ENCODE data around the gene KRT2.
A peak's percentile ranks its signal among the peaks of the same experiment; 100 is the strongest.

KRT2 gene
- 0 to 1.9 (median 0.09) reads per million in 4 experiments for total RNA-seq

DNA sequence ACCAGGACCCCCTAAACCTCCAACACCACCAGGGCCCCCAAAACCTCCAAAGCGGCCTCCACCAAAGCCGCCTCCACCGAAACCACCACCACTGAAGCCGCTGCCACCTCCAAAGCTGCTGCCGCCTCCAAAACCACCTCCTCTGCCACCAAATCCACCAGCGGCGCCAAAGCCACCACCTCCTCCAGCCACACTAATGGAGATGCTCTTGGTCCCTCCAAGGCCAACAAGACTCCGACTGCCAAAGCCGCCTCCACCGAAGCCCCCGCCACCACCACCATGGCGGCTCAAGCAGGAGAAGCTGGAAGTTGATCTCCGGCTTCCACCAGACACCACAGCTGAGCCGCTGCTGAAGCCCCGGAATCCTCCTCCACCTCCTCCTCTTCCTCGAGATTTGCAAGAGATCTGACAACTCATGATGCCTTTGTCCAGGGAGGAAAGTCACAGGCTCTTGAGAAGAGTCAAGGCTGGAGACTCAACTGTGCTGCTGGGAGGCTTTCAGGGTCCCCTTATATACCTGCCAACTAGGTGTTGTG lies at the start of gene KRT2:
TSS of gene KRT2 (minus strand) at position 486 of the 536 bp plus-strand sequence. CDS start at position 417, 69 bp downstream.
- no peak for DNase-seq

DNA sequence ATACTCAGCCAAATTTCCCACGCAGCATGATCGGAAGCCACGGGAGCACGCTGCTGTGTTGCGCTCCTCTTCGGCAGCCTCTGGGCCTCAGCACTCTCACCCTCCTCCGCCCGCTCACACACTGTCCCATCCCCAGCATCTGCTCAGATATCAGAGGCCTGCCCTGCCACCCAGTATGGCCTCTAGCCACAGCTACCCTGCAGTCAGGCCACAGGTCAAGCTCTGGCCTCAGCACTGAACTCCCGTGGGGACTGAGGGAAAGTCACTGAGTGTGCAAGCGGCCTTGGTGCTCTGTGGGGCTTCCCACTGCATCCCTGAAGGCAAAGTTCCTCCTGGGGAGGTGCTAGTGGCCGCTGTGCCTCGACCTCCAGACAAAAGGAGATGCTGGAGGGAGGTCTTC lies 49.3 kb upstream of the KRT2 start:
- no peak for DNase-seq

DNA sequence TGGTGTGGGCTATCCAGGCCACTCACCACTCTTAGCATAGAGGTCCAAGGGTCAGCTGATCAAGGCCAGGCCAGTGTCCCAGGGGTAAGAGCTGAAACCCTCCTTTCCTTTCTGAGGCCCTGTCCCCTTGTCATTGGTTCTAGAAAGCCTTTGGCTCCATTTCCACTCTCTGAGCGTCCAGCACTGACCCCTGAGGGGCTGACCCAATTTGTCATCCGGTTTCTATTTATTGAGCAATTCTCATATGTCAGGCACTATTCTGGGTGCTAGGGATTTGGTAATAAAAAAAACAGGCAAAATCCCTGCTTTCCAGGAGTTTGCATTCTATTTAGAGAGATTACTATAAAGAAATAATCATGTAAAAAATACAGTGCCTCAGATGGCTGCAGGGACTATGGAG lies 47.9 kb upstream of the KRT2 start:
- DNase-seq, result no peak

DNA sequence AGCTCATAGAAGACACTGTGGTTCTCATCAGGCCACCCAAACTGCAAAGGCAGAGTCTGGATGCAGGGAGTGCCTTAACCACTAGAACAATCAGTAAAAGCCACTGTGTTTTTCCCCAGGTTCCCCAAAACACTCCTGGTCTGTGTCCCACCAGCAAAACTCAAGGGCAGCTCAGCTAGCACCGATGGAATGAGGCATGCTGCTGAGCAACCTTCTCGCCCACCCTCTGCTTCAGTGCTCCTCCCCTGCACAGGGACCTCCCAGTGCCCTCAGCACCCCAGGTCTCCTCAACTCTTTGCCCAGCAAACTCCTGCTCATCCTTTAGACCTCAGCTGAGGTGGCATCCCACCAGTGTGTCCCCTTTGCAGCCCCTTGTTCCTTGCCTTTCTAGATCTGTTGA lies 47.4 kb upstream of the KRT2 start:
- DNase-seq, result no peak

DNA sequence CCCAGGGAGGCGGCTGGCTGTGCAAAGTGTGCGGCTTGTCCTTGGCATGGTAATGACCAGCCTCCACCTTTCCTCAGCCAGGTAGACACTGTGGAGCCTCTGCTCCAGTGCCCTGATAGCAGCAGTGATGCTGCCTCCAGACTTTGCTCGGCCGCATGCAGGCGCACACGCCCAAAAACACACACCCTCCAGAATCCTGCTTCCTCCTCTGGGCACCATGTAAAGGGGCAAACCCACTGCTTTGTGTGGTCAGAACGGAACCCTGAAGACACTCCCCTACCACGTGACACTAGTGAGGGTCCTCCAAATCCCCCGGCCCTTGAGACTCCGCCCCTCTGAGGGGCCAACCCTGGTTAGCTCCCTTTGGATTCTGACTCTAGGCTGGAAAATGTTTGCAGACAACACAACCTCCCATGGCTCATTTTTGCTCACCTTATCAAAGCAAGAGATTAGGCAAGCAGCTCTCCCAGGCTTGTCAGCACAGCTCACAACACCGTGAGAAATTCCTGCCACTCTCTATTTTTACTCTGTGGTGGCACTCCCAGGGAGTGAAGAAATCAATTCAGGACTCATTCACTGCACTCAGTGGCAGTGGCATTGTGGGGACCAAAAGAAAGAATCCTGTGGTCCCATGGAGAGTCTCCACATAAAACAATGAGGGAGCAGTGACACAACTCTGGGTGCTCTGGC lies 46.8 kb upstream of the KRT2 start:
- no peak for DNase-seq

DNA sequence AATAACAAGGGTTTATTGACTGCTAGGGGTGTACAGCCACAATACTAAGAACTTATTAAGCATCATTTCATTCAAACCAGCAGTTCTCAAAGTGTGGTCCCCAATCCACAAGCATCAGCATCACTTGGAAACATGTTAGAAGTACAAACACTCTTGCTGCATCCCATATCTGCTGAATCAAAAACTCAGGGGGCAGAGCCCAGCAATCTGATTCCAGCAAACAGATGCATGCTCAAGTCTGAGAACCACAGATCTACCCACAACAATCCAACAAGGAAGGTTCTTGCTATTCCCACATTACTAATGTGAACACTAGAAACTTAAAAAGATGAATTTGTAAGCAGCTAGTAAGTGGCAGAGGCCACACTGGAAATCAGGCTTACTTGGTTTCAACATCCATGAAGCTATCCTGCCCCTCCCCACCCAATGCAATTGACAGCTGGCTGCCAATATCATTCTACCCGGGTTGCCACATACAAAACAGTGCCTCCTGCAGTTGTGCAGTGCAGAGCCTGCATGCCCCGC lies 45.1 kb upstream of the KRT2 start:
- no peak for DNase-seq

DNA sequence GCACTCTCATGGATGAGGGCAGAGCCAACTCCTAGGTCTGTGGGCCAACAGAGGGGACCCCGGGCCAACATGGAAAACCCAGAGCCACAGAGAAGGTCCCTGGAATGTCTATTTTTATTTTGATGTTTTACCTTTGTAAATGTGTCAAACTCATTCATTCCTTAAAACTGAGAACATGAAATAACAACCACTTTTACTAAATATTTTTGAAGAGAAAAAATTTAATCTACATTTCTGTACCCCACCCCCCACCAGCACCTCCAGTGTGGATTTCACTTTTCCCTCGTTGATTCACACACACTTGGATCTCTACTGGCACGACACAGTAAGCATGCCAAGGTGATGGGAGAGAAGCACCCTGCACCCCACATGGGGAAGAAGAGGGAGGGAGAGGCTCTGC lies 44.6 kb upstream of the KRT2 start:
- DNase-seq, result no peak

DNA sequence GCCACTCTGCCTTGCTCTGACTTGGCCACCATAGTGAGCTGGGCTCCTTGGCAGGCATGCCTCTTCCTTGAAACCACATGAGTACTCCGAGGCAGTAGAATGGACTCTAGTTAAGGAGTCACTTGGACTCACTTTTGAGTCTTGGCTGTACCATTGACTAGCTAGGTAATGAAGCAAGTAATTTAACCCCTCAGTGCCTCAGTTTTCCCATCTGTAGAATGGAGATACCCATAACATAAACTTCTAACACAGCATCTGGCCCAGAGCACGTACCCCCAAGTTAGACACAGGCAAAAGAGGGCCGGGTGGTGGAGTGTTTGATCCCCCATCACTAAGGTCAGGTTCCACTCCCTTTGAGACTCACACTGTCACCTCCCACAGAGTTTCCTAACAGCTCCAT lies 43.0 kb upstream of the KRT2 start:
- no peak for DNase-seq

DNA sequence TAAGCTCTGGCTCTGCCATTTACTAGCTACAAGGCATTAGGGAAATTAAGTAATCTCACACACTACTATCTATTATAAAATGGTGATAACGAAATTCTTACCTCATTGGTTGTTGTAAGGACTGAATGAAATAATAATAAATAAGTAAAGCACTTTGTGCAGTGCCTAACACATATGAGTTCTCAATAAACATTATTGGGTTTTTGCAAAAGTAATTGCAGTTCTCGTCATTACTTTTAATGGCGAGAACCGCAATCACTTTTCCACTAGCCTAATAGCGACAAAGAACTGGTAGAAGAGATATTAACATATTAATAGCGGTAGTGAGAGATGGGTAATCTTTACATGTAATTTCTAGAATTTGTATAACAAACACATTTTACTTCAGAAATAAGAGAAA lies 42.1 kb upstream of the KRT2 start:
- no peak for DNase-seq

DNA sequence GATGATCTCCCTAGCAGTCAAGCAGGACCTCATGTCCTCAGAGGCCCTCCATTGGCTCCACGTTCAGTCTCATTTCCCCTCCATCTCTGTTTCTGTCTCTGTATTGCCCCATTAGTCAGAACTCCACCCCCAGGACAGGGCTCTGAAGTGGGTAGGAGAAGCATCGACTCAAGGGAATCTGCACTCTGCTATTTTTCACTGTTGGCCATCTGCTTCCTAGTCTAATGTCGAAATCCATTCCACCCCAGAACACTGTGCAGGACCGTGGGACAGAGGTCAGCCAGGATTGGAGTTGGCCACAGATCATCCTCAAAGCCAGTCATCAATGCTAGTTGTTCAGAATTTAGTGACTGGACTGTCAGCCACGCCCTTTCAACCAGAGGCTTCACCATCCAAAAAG lies 41.2 kb upstream of the KRT2 start:
- no peak for DNase-seq

DNA sequence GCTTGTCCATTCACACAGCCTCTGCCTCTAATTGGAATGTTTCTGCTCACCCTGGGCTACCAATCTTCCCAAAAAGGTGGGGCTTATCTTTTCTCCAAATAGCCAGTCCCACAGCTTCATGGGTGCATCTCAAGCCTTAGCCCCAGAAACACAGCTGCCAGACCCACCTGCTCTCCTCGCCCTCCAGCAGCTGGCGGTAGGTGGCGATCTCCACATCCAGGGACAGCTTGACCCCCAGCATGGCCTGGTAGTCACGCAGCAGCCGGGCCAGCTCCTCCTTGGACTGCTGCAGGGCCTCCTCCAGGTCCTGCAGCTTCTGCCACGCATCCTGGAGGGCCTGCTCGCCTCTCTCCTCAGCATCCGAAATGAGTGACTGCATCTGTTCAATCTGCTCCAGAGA lies 40.2 kb upstream of the KRT2 start:
- no peak for DNase-seq

DNA sequence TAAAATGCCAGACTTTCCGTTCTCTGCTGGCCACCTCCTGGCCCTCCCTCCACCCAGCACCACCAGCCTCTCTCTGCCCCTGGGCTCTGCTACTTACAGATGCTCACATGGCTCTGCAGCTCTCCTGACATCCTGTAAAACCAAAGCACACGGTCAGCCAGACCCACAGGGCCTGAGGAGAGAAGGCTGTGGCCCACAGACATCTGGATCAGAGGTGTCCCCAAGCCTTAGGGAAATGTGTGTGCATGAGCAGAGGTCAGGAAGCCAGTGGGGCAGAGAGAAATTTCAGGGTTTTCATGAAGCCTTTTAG lies 39.8 kb upstream of the KRT2 start:
- no peak for DNase-seq

DNA sequence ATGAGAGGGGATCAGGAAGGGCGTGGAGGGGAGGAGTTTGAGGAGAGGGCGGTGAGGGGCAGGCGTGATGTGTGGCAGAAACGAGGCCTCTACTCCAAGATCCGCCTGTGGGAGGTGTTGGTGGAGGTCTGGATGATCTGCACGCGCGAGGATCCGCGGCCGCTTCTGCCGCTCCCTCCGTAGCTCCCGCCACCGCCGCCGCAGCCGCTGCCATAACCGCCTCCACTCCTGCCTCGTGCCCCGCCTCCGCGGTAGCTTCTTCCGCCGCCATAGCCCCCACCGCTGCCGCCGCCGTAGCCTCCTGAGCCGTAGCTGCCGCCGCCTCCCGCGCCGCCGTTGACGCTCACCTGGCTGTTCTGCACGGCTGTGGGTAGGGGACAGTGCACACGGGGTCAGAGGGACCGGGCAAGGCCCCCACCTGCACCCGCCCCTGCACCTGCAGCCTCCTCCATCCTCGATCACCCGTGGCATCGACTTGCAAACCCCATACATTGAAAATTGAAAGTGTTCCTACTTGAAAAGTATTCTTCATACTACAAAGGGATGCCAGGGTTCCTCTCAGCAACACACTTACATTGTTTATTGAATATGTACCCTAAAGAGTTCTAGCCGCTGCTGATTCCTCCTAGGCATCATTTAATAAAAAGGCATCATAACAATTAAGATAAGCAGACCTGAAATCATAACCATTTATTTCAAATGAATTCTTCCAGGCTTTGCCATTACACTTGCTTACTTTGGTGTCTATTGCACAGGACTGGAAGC lies 39.2 kb upstream of the KRT2 start:
- DNase-seq, result peak; percentile 29

DNA sequence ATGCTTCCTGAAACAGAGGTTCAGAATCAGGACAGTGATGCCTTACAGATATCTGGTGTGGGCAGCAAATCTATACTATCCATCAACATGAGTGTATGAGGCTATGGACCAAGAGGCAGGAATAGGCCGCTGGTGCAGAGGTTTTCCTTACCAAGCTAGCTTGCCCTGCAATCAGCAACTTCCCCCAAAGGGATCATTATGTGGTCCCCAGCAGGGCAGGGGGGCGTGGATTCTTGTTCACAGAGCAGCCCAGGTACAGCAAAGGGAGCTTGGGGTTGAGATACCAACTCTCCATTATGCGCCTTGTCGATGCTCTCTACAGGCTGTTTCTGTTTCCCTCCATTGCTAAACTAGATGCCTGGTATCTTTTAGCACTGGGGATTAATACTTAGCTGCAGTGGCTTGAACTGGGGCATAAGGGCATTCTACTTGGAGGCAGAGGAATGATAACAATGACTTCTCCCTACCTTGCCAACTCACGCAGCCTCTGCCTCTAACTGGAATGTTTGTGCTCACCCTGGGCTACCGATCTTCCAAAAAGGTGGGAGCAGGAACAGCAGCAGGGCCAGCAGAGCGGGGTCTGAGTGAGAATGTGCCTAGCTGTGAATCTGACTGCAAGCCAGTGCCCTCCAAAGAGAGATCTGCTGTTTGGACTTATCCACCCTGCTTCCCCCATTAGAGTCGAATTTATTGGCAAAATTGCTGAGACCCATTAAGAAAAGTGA lies 38.5 kb upstream of the KRT2 start:
- DNase-seq, result no peak

DNA sequence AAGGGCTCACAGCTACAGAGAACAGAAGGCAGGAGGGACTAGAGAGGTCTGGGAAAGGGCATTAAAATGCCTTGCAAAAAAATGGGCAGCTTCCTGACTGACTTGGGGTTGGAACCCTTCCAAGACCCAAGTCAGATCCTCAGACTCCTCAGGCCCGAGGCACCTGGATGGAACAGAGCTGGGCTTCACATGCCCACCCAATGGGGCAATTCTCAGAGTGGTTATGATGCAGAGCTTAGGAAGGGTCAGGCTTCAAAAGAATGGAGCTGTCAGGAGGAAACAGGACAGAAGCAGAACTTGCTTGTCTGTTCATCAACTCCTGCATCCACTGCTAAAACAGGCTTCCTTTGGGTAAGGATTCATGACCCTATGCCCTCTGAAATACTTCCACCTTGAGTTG lies 37.9 kb upstream of the KRT2 start:
- no peak for DNase-seq

DNA sequence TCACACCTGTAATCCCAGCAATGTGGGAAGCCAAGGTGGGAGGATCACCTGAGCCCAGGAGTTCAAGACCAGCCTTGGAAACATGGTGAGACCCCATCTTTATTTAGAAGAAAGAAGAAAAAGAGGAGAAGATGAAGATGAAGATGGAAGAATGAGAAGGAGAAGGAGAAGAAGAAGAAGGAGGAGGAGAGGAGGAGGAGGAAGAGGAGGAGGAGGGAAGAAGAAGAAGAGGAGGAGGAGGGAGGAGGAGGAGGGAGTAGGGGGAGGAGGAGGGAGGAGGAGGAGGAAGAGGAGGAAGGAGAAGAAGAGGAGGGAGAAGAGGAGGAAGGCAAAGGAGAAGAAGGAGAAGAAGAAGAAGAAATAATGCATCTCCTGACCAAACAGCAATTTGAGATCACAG lies 37.2 kb upstream of the KRT2 start:
- no peak for DNase-seq

DNA sequence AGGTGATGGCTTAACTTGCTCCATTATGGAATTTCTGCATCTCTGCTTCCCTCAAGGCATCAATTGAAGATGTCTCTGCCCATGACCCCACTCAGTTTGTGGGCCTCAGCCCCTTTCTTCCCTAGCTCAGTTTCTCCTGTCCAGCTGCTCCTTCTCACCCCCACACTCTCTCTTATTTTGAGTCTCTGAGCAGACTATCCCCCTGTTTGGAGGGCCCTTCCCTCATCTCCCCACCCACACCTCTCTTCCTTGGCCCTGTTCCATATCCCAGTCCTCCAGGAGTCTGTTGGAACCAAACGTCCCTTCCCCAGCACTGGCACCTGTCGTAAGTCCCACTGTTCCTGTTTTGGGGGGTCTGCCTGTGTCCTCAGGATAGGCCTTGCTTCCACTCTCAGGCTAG lies 36.5 kb upstream of the KRT2 start:
- no peak for DNase-seq

DNA sequence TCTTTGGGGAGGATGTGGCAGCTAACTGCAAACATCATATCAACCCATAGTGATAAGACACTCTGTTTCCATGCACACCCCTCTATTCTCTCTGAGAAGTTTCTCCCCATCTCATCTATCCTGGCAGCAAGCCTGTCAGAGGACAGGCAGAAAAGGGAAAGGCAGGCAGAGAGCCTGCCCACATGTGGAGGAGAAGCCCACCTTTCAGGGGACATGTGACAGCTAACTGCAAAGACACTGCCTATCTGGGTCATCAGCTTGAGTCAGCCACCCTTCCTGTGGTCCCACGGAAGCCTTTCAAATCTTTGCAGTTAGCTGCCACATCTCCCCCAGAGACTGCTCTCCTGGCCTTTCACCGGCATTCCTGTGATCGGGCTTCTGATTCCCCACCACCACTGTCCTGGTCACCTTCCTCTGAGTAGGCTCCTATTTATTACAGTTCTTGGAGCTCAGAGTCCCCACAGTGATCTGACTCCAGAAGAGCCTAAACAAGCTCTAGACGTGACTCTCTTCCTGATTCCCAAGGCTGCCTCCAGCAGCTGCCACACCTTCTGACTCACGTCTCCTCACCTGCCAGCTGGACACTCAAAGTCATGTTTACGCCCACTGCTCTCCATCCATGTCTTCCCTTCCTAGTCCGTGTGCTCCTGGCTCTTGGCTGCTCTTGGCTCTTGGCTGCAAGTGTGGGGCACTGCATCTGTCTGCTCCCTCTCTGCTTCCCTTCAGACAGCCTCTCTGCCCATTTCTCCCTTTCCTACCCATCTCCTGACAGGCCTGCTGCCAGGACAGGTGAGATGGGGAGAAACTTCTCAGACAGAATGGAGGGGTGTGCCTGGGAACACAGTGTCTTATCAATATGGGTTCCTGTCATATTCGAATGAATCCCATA lies 35.7 kb upstream of the KRT2 start:
- no peak for DNase-seq

DNA sequence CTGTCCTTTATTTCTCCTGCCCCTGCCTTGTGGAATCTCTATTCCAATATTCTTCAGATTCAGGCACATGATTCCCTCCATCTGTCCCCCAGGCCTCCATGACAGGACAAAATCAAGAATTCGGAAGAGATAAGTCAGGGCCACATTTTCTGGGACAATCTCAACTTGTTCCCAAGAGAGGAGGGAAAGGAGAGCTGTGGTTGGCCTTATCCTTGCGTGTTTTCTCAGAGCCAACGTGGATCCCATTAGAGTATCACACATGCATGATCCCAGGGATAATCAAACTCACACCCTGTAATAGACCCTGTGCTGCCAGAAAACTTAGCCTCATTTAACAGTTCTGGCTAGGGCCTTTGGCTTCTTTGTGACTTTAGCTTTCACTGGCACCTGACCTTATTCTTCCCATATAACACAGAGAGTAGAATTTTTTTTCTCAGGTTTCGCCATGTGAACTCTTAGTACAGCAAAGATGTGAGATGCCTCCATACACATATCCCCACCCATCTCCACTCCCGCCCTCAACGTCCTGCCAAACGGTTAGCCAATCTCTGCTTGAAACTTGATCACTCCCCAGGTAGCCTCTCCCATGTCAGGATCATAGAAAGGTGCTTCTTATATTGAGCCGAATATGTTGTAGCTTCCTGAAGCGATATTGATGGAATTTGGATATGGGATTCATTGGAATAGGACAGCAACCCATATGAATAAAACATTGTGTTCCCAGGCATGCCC lies 34.9 kb upstream of the KRT2 start:
- DNase-seq, result no peak

DNA sequence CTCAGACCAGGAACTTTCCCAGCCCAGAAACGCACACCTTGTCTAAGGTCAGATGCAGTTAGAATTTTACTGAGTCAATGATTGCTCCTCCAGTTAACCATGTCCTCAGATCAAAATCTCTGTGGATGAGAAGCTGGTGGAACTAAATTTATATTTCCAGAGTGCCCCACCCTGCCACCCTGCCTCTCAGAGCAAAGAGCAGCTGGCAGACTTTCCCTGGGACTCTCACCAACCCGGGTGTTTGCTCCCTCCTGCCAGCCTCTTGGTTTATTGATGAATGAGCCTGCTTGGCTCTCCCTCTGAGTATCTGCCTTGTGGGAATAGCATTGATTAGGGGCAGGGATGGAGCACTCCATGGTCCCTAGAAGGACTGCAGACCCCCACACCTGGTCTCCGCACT lies 34.1 kb upstream of the KRT2 start:
- no peak for DNase-seq

DNA sequence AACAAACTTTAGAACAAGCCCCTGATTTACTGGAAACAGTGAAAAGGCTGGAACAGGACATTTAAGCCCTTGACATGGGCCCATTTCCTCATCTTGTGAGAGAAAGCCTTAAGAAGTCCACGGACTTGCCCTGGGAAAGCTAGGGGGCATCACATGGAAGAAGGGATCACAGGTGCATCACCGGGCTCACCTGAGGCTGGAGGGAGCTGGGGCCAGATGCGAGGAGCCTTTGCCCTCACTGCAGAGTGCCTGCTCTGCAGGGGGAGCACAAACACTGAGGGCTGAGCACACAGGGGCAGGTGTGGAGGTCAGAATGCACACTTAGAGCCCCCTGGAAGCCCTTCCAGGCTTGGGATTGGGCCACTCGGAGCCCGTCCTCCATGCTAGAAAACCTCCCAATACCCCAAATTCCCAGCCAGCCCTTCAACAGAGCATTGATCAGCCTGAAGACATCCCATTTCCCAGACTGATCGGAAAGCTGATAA lies 33.4 kb upstream of the KRT2 start:
- no peak for DNase-seq

DNA sequence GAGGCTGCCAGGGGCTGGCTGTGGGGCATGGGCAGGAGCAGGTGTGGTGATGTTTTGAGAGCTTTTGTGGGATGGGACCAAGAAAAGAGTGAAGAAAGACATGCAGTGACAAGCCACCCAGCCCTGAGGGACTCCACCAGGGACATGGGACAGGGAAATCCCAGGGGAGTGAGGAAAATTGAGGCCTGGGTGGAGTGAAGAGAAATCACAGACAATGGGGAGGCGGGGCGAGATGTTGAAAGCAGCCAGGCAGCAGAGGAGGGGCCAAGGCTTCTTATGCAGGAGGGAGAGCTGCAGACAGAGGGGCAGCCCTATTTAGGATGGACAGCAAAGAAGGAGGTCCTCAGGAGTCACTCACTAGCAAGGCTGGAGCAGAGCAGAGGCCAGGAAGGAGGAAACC lies 32.4 kb upstream of the KRT2 start:
- DNase-seq, result no peak

Measured in effector CD8-positive, alpha-beta T cell (primary cell).